Stimulated activated CD8-positive, alpha-beta memory T cell treated with anti-CD3 and anti-CD28 coated beads, Interleukin-12 subunit alpha, Interleukin-12 subunit beta, amount 100 ng/mL, for 1 hour (primary cell): ENCODE measurements around the gene CYP26B1.
"Not testable (repeated sequence)": the region's sequence is repeated elsewhere in the genome, so short reads cannot be mapped to it uniquely, and the experiment has no call there.

Experiments used
- DNase-seq: peaks from one replicate; pipeline ENCODE4 v3.0.0-alpha.2; 2020; ENCODE audit warnings: low read depth

The CYP26B1 gene

DNA sequence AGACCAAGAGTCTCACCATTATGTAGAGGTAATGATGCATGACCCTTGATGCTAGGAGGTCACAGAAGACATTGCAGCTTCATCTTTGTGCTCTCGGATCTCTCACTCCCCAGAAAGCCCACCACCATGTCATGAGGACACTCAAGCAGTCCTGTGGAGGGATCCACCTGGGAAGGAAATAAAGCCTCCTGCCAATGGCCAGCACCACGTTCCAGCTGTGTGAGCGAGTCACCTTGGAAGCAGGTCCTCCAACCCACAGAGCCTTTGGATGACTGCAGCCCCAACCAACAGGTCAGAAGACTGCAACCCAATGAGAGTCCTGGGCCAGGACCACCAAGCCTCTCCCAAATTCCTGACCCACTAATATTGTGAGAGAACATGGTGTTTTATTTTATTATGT lies 38.4 kb downstream of the CYP26B1 start:
- no peak for DNase-seq

DNA sequence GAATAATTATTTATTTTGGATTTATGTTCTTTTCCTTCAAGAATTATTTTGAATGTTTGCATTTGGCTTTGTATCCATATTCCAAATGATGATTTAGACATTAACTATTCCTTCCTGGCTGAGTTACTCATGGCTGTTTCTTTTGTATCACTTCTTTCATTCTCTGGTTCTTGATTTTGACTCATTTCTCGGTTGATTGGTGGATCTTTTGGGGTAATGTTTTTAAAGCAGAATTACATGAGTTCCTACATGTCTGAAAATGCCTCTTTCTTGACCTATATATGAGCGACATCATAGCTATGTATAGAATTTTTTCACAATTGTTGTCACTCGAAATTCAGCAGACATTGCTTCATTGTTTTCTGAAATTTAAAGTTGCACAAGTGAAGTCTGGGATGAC lies 39.5 kb downstream of the CYP26B1 start:
- no peak for DNase-seq

GRCh38 chr2:72106978-72107377 lies 40.7 kb downstream of the CYP26B1 start:
- no peak for DNase-seq

DNA sequence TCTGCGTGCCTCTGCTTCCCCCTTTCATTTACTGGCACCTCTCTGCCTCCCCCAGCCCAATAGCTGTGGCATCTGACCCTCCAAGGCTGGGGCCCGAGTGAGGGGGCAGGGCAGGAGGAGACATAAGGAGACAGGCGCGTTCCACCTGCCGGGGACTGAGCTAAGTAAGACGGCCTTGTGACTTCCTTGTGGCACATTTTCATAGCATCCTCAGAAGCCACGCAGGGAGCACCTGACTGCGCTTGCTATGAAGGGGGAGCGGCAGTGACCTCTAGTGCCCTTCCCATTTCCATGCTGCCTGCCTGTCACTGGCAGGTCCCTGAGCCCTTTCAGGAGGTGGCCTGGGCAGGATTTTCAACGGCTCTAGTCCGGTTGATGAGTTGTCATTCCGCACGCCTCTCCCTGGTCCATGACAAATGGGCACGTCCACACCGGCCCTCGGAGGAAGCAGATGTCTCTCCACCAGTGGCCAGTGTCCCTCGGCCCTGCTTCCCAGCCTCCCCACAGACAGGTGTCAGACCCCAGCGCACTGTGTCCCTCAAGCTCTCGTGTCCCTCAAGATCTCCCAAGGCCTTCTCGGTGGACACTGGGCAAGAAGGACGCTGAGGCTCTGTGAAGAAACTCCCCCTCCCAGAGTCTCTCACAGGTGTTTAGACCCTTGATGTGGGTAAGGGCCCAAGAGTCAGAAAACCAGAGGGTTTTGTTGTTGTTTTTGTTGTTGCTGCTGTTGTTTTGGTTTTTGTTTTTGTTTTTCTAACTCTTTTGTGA lies 42.7 kb downstream of the CYP26B1 start:
- no peak for DNase-seq

- DNase-seq: no peak
Observed at GRCh38 chr2:72103690-72104089, 44.0 kb downstream of the CYP26B1 start.

- DNase-seq: no peak
Observed at GRCh38 chr2:72103161-72103560, 44.5 kb downstream of the CYP26B1 start.

GRCh38 chr2:72098935-72099334 lies 48.7 kb downstream of the CYP26B1 start:
- DNase-seq: no peak

DNA sequence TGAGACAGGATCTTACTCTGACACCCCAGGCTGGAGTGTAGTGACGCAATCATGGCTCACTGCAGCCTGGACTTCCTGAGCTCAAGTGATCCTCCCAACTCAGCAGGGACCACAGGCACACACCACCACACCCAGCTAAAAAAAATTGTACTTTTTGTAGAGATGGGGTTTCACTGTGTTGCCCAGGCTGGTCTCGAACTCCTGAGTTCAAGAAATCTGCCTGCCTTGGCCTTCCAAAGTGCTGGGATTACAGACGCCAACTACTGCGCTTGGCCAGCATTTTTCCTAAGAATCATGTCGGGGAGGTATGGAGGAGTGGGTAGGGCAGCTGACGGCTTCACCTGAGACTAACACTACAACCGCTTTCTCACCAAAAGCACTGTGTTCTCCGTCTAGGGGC lies 50.4 kb downstream of the CYP26B1 start:
- DNase-seq: no peak

GRCh38 chr2:72096181-72096580 lies 51.5 kb downstream of the CYP26B1 start:
- DNase-seq: no peak

DNA sequence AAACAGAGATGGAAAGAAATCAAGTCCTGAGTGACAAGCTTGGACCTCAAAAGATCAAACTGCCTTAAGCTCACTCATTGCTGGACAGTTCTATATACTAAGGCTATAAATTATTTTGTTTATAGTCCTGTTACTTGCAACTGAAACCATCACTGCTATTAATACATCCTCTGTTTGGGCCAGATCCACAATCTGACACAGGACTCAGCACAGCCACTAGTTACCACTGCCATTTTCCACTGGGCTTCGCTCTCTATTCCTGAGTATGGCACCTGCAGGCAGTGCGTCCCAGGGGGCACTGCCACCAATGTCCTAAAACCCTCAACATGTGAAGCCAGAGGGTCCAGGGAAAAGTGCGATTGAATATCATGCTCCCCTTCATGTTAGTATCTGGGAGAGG lies 52.3 kb downstream of the CYP26B1 start:
- DNase-seq: no peak

GRCh38 chr2:72094701-72095100 lies 53.0 kb downstream of the CYP26B1 start:
- DNase-seq: no peak

DNA sequence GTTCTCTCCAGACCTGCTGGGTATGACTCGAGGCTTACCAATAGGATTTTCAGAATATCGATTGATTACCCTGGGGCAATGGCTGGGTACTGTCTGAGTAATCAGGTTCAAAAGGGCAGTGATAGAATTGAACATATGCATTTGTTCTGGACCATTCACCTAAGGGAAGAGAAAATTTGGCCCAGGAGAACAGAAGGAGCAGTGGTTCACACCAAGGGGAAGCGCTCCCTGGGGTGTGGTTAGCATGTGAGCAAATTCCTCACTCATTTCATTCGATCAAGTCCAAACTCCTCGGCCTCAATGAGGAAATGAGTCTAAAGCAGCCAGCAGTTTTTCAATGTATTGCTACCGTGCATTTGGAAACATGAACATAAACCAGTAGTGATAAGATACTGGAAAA lies 55.6 kb downstream of the CYP26B1 start:
- DNase-seq: no peak

DNA sequence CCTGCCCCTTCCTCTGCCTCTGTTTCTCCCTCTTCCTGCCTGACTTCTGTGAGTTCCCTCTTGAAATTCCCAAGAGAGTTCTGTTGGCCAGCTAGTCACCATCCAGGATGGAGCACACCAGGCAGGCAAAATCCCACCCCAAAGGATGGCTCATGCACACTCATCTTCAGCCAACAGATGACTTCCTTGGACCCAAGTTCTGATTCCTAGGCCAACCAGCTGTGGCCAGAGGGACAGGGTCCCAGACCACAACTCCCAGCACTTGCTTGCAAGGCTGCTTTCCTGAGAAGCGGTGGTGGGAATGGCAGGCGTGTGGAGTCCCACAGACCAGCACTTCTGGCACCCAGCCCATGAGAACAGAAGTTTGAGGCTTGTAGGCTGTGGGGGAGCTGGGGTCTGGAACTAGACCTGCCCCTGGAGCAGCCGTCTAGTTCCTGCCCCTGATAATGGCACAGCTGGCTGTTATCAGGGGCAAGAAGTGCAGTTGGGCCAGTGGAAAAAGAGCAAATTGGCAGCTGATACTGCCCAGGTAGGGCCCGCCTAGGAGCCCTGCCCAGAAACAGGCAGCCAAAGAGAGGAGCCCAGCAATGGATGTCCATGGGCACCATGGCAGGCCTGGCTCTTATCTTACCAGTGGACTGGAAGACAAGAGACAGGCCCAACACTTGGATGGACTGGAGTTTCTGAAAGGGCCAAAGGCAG lies 56.7 kb downstream of the CYP26B1 start:
- DNase-seq: no peak

DNA sequence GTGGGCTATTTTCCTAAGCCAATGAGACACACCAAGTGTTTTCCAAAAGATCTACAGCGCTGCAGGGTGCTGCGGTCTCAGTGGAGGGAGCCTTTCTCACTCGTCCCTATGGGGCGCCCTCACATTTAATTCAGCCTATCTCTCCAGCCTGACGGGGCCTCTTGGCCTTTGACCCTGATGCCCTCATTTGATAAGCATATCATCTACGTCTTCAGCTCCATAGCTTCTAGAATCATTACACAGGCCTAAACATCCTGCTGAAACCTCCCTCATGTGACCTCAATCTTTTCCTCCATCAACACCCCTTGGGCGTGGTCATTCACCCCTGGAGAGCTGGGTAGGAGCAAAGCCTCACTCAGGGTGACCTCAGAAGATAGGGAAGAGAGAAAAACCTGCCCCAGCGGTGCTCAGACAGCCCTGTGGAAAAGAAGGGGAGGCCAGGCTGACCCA lies 57.4 kb downstream of the CYP26B1 start:
- DNase-seq: no peak

- no peak for DNase-seq
Observed at GRCh38 chr2:72089537-72089936, 58.1 kb downstream of the CYP26B1 start.

DNA sequence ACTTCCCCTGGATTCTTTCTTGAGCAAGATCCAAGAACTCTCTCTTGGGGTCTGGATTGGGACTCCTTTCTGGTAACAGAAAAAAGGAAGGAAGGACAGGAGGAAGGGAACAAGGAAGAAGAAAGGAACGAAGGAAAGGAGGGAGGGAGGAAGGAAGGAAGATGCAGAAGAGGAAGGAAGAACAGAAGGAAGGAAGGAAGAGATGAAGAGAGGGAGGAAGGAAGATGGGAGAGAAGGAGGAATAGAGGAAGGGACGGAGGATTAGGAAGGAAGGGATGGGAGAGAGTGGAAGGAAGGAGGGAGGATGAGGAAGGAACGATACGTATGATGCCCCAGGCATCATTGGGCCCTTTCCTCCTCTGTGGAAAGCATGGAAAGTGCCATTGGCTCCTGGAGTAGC lies 58.6 kb downstream of the CYP26B1 start:
- DNase-seq: no peak

- not testable (repeated sequence) for DNase-seq
Observed at GRCh38 chr2:72086871-72087633, 60.6 kb downstream of the CYP26B1 start.

DNA sequence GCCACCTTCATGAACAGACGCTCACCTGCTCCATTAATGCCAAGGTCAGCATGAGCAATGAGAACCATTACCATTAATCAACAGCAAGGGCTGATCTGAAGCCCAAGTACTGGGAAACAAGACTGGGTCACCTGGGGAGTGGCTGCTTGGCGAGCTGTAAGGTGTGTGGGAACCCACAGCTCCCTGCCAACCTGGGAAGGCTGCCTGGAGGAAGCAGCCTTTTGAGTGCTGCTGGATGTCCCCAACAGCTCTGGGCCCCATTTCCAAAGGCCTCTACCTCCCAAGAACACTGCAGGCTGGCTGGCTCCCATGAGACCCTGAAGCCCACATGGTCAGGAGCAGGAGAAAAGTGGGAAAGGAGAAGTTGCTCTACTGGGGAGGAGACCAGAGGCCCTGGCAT lies 62.1 kb downstream of the CYP26B1 start:
- no peak for DNase-seq

GRCh38 chr2:72085036-72085435 lies 62.6 kb downstream of the CYP26B1 start:
- DNase-seq: no peak

GRCh38 chr2:72084584-72084976 lies 63.1 kb downstream of the CYP26B1 start:
- DNase-seq: no peak

GRCh38 chr2:72083751-72084583 lies 63.7 kb downstream of the CYP26B1 start:
- DNase-seq: no peak

DNA sequence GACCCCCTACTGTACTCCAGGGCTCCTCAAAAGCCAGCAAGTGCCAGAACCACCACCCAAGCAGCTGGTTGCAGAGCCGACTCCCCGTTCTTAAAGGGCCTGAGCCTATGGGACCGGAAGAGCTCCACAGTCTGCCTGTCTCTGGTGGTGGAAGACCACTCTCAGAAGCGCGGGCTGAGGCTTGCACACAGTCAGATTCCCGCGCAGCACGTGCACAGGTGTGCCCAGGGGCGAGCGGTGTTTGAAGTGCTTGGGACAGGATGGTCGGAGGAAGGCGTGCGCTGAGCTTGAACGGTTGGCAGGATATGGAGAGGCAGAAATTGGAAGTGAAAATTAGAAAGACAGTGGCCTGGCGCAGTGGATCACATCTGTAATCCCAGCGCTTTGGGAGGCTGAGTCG lies 64.8 kb downstream of the CYP26B1 start:
- DNase-seq: no peak
